VCaP (cell line): Measurements from ENCODE around the gene CCDC30.
A peak's percentile ranks its signal among the peaks of the same experiment; 100 is the strongest.

ENCODE experiments used
- H3K27ac ChIP-seq: fragments of 450-650 bp; 2 replicates; pipeline ENCODE4 v1.5.1; 2017
- CTCF ChIP-seq: fragments of 450-650 bp; conservative IDR thresholded peaks from 2 replicates; pipeline ENCODE4 v1.5.1; 2017; ENCODE audit warnings: mild to moderate bottlenecking, moderate library complexity

The CCDC30 gene

GRCh38 chr1:42692911-42693310, 229.8 kb downstream of the CCDC30 start:
- H3K27ac ChIP-seq = peak overlapping the region; percentile 69
- TF ChIP-seq CTCF = no peak

- no peak for TF ChIP-seq CTCF
- no peak overlapping the region for H3K27ac ChIP-seq
These were observed 235.2 kb downstream of the CCDC30 start for GRCh38 chr1:42698081-42698813.

- no peak for TF ChIP-seq CTCF
- H3K27ac ChIP-seq = no peak overlapping the region
These were observed 236.9 kb downstream of the CCDC30 start for GRCh38 chr1:42700006-42700405.

GRCh38 chr1:42703888-42704464, 240.9 kb downstream of the CCDC30 start:
- no peak overlapping the region for H3K27ac ChIP-seq
- TF ChIP-seq CTCF = no peak
